Panc1 (cell line): Measurements from ENCODE around the gene REV1.

Experiments
- CTCF ChIP-seq: fragments of 450-650 bp; IDR thresholded peaks from 2 replicates; pipeline ENCODE4 v1.5.1; 2017; ENCODE audit warnings: mild to moderate bottlenecking
- POLR2AphosphoS5 ChIP-seq: IDR thresholded peaks from 2 replicates; pipeline ENCODE4 v1.6.1; 2012; ENCODE audit warnings: mild to moderate bottlenecking, low read depth, low read length, moderate library complexity
- REST ChIP-seq, 2 experiments: IDR thresholded peaks; 2 replicates each; pipeline ENCODE4 v1.6.1; 2011 to 2012; ENCODE audit warnings: low read depth in 2 of 2, control low read depth in 1 of 2, low read length in 1 of 2, mild to moderate bottlenecking in 1 of 2, moderate library complexity in 1 of 2; ENCODE audit not compliant: insufficient read depth in 1 of 2
- TCF7L2 ChIP-seq: IDR thresholded peaks from 2 replicates; pipeline ENCODE4 v1.6.1; 2011; ENCODE audit warnings: mild to moderate bottlenecking, low read depth, low read length, inconsistent platforms

- TF ChIP-seq CTCF (no peak), POLR2AphosphoS5 (no peak), TCF7L2 (no peak), REST (IDR thresholded peaks at IDR 0.05; ENCODE audit: insufficient read depth in 1 of 2, low read depth in 2 of 2, low read length in 1 of 2) (no peak)
These were observed 49.8 kb downstream of the REV1 start for GRCh38 chr2:99439971-99440505.
